ENCODE measurements around the gene DHRS1.

DNA sequence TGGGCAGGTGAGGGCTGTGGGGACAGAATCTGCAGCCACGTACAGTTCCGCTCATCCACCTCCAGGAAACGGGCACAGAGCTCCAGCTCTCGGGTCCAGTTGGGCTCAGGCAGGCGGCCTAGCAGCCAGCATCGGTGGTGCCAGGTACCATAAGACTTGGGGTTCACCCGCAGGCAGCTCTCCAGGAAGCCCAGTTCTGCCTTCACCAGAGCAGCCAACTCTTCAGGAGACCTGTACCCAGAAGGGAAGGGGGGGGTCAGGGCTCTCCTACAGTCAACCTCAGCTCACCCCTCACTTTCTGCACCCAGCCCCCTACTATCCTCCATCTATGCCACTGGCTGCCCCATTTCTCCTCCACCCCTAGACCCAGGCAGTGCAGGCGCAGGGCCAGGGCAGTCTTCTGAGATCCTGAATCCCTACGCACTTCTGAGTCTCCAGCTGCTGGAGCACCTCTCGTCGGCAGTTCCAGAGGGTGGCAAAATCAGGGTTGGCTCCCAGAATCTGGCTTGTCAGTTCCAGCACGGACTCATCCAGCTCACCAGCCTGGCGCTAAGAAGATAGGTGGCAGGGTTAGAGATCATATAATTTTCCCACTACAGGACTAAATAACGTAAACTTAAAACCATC lies 29.6 kb downstream of the DHRS1 start:
- TF ChIP-seq, protein P1, sequence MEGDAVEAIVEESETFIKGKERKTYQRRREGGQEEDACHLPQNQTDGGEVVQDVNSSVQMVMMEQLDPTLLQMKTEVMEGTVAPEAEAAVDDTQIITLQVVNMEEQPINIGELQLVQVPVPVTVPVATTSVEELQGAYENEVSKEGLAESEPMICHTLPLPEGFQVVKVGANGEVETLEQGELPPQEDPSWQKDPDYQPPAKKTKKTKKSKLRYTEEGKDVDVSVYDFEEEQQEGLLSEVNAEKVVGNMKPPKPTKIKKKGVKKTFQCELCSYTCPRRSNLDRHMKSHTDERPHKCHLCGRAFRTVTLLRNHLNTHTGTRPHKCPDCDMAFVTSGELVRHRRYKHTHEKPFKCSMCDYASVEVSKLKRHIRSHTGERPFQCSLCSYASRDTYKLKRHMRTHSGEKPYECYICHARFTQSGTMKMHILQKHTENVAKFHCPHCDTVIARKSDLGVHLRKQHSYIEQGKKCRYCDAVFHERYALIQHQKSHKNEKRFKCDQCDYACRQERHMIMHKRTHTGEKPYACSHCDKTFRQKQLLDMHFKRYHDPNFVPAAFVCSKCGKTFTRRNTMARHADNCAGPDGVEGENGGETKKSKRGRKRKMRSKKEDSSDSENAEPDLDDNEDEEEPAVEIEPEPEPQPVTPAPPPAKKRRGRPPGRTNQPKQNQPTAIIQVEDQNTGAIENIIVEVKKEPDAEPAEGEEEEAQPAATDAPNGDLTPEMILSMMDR (IDR thresholded peaks at IDR 0.05; ENCODE audit: insufficient read depth, low read depth, low read length), result no peak
- no peak for TF ChIP-seq EZH2 (IDR thresholded peaks at IDR 0.05; ENCODE audit: insufficient read depth, low read length)

Measured in astrocyte (in vitro differentiated cells and primary cell).